COLO668 (cell line): ENCODE measurements around the gene EXOSC7.
"Not testable (repeated sequence)": the region's sequence is repeated elsewhere in the genome, so short reads cannot be mapped to it uniquely, and the experiment has no call there.

Source experiments
- DNase-seq: peaks from one replicate; lab custom pipeline; 2025; ENCODE audit not compliant: unreplicated experiment; lab: John Stamatoyannopoulos, UW

EXOSC7 gene

DNA sequence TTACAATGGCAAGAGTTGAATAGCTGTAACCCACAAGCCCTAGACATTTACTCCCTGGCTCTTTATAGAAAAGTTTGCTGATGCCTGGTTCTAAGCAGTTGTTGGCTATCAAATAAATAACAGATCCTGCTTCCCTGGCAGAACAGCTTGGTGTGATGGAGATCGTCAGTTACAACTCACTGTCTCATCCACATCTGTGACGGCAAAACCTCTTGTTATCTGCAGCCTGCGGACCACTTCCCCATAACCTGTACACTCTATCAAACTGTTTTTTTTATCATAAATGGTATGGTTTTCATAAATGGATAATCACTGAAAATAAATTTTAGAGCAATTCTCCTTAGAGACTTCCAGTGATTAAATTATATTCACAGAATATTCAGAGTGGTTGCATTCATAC lies 14.2 kb upstream of the EXOSC7 start:
- DNase-seq = no peak

DNA sequence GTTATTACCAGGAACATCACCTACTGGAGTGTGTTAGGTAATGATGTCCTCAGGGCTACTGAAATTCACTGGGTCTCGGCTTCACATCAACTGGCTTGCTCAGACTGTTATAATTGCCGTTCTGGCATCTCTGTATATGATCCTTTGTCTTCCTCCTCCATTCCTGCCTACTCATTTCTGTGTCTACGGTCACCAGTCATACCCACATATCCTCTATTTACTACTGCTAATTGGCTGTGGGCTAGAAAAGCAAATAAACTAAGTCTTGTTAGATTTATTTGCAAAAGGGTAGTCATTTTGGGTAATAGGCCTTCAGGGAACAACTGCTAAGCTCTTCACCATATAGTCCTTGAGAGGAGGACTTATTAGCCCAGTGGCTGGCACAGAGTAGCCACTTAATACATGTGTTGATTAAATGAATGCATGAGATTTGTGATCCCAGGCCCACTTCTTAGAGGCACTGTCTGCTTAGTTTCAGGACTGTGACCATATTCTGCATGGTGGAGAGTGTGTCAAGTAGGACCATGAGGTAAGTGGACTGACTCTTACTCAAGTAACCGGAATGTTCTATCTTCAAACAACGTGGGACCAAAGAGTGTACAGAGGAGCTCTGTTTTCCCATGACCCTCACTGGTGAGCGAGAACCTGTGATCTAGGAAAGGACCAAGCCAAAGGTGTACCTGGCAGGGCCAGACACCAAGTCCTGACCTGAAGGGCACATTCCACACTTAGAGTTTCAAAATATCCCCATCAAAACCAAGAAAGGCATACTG lies 13.2 kb upstream of the EXOSC7 start:
- DNase-seq = no peak

DNA sequence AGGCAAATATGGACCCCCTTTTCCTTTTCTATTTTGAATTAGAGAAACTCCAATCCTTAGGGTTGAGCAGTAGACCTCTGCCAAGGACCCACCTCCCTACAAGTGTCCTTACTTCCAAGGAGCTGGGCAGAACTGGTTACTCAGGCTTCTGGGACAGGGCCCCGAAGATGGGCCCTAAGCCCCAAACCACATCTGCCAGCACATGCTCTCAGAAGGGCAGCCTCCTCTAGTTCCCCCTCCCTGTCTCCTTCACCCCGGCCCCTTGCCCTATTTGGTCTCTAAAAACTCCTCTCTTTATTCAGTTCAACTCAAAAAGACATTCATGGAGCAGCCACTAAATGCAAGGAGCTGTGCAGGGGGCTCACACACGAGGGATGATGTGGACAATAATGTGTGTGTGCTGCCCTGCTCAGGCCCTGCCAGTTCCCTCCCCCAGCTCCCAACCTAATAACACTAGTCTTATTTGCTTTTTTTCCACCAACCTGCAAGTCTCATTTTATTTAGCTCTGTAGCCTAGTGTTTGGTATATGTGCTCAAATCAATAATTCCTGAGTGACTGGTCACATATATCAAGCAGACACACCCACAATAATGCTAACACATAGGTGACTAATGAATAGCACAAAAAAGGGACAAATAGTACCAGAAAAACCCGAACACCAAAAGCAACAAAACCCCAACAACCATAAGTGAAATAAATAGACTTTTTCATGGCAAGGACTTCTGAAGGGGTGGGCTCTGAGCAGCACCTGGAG lies 12.3 kb upstream of the EXOSC7 start:
- no peak for DNase-seq

DNA sequence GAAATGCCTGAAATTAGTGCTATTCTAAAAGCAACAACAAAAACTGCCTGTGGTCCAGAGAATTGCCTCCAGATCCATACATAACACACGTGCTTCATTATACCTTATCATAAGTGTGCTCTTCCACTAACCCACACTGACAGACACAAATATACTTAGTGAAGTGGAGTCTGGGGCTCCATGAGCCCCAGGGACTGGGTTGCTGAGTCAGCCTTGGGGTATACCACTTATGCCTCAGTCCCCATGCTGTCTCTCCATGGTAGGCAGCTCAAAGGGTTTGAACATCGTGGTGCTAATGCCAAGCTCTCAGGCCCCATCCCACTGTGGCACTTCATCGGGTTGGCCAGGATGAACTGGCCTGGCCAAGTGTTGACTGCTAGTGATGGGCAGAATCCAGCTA lies 10.9 kb upstream of the EXOSC7 start:
- no peak for DNase-seq

DNA sequence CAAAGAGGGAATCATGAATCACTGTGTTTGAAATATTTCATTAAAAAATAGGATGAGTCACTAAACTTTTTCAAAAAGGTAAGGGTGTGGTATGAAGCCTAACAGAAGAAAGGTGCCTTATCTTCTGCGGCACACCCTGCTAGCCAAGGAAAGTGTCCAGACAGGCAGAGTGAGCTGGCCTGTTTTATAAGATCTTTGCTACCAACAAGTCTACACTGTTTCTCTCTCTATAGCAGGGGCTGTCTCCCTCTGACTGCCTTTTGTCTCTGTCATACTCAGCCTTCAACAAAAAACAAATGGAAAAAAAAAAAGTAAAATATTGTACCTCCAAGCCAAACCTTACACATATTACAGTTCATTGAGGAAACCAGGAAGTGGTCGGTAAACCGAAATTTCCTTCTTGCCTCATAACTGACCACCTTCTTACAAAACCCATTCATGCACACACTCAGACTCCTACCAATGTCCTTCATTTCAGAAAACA lies 9.2 kb upstream of the EXOSC7 start:
- no peak for DNase-seq

DNA sequence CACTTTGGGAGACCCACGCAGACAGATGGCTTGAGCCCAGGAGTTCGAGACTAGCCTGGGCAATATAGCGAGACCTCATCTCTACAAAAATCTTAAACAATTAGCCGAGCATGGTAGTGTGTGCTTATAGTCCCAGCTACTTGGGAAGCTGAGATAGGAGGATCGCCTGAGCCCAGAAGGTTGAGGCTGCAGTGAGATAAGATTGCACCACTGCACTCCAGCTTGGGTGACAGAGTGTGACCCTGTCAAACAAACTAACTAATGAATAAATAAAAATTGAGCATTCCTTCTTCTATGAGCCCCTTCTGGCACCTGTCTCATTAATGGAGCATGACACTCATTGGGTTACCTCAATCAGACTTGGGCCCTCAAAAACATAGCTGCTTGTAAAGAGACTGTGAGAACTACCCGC lies 7.6 kb upstream of the EXOSC7 start:
- no peak for DNase-seq

DNA sequence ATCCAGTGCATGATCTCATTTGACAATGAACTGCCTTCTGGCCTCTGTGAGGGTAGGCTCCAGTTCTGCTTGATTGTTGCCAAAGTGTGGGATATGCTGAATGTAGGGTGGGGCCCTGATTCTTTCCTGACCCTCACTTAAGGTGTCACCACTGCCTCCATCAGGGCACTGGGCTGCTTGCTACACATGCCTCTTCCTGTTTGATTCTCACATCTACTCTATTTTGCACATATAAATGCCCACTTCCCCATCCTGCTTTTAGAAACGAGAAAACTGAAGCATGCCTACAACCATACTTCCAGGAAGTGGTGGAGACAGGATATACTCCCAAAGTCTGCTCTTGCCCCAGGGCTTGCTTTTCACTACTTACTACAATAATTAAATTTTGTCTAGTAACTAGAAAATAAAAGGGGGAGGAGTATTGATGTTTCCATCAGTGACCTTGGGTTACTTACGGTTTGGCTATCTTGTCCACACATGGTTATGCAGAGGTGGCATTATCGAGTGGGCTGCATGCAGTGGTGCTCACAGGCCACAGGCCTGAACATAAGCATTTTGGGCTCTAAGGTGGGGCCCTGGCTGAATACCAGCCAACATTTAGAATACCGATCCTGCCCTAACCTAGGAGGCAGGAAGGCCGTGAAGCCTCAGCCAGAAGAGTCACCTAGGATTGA lies 6.8 kb upstream of the EXOSC7 start:
- no peak for DNase-seq

DNA sequence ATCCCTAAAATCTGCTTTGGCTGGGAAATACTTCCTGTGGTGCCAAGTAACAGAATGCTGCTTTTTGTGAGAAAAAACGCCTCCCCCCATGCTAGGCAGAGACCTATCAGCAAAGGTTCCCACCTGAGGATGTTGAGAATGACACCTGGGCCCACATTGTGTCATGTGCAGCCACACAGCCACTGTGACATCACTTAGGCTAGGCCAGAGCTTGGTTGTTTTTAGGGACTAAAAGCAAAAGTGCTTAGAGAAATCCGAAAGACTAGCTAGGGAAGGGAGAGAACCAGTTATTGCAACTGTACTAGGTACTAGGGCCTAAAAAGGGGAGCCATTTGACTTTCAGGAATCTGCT lies 6.2 kb upstream of the EXOSC7 start:
- no peak for DNase-seq

DNA sequence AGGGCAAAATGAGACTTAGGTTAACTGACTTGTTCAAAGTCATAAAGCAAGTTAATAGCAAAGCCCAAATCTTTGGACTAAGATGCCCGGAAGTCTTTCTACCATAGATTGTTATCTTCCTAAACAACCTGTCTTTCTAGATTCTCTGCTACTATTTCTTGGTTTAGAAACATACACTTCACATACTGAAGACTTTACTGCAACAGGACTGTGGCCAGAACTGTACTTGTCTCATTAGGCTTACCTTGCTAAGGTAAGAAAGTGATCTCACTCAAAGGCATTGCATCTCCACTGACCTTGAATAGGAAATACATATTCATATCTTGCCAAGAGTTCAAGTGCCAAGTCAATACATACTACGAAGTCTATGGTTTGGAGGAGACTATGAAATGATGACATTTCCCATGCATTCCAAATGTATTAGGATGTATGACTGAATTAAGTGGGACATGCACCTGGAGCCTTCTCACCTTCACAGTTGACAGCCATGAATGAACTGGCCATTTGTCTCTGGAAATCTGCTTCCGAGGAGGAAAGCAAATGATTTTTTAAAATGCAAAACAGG lies 5.0 kb upstream of the EXOSC7 start:
- DNase-seq = no peak

DNA sequence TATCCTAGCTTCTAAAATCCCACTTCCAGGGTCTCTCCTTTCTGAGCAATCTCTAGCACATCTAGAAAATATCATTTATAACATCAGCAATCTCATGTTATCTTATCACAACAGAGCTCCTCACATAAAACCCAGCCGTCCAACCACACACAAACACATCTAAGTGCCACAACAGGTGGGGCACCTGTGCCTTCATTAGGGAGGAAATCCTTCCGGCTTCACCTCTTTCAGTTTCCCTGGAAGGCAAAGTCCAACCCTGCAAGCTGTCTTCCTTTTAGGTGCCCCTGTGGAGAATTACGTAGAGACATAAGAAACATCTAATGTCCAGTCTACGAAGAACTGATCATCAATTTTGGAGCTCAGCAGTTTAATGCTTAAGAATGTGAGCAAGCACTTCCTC lies 1.6 kb upstream of the EXOSC7 start:
- no peak for DNase-seq

DNA sequence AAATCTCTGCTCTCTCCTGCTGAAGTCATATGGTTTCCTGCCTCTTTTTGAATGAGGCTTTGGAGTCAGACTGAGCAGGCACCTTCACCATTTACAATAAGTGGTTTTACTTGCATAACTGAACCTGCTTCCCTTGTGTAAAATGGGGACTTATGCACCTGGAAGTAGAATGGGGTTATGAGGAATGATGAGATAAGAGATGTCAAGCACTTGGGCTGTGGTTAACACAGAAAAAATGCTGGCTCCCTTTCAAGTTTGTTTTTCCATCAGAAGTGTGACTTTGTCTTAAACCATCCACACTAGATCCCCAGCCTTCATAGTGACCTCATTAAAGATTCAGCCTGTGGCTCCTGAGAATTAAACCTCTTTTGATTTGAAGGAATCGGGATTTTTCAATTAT lies 5.2 kb downstream of the EXOSC7 start:
- no peak for DNase-seq

DNA sequence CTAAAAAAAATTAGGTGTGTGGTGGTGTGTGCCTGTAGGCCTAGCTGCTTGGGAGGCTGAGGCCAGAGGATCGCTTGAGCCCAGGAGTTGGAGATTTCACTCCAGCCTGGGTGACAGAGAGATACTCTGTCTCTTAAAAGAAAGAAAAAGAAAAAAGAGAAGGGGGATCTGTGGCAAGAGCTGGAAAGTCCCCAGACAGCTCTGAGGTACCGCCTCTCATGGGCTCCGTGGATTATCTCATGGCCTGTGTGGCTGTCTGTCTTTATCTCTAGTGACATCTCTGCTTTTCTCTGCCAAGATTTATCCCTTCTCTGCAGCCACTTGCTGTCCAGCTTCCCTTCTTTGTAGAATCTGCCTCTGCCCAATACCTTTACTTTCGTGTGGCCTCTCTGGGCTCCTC lies 5.7 kb downstream of the EXOSC7 start:
- DNase-seq = no peak

DNA sequence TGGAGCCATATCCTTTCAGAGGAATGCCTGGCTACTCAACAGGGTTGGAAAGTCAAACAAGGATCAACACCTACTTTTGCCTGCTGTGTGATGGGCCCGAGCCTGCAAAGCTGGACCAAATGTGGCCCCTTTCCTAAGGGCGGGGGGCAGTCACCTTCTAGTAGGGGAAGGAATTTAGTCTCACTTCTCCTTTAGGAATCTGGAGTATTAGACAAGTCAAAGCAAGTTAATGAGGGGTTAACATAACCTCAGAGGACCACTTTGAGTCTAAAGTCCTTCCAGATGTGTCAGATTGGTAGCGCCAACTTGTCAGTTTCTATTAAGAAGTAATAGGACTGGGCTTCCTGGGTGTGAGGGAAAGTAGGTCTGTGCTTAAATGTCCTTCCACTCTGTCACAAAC lies 6.8 kb downstream of the EXOSC7 start:
- no peak for DNase-seq

DNA sequence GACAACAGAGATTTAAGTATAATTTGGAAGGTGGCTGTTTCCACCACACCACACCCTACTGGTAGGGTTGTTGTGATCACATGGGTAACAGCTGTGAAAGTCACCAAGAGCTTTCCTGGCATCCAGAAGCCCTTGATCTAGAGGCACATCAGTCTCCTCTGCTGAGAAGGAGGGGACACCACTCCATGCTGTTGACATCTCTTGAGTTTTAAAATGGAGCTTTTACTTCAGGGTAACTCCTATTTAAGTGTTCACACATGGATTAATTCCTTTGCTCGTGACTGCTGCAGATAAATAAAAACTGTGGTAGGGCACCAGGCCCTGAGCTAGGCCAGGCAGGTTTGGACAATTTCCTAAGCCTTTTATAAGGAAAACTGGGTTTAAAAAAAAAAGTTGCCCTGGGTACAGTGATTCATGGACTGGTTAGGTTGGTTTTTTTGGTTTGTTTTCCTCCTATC lies 7.5 kb downstream of the EXOSC7 start:
- DNase-seq = no peak

DNA sequence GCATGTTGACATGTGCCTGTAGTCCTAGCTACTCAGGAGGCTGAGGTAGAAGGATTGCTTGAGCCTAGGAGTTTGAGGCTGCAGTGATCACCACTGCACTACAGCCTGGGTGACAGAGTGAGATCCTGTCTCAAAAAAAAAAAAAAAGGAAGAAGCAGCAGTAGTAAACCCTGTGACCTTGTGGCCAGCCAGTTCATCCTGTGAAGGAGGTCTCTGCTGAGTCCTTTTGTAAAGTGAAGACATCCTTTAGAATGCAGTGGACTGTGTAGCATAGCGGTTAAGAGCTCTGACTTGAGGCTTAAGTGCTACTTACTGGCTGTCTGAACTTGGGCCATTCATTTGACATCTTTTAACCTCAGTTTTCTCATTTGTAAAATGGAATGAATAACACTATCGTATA lies 8.3 kb downstream of the EXOSC7 start:
- DNase-seq = no peak

DNA sequence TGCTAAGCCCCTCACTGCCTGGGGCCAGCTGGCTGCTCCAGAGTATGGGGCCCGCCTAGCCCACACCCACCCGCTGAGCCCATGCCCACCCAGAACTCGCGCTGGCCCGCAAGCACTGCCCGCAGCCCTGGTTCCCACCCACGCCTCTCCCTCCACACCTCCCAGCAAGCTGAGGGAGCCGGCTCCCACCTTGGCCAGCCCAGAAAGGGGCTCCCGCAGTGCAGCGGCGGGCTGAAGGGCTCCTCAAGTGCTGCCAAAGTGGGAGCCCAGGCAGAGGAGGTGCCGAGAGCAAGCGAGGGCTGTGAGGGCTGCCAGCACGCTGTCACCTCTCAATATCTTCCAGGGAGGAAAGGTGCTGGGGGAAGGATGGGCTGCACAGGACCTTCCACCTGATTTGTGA lies 10.3 kb downstream of the EXOSC7 start:
- DNase-seq = not testable (repeated sequence)

DNA sequence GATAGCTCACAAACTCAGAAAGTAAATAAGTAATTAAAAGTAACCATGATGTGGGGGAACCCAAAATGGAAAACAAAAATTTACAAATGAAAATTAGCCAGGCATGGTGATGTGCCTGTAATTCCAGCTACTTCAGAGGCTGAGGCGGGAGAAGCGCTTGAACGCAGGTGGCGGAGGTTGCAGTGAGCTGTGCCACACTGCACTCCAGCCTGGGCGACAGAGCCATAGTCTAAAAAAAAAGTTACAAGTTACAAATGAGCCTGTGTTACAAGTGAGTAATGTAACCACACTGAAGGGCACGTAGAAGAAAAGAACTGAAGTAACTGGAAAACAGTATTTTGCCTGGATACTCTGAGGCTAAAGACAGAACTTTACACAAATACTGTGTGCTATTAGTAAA lies 11.3 kb downstream of the EXOSC7 start:
- no peak for DNase-seq

DNA sequence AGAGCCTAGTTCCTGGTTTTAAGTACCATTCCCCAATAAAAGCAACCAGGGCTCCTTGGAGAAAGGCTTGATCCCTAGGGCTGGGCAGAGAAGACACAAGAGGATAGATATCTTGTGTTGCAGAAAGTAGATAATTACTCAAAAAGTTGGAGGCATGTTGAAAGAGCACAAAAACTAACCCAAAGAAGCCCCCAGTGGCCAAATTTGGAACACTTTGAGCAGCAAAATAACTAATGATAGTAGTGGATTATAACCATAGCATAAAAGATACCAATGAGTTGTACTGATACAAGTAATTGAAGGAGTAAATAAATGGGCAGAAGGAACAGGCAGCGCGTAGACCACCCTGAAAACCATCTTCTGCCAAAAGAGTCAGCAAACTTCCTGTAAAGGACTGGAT lies 12.0 kb downstream of the EXOSC7 start:
- DNase-seq = no peak

DNA sequence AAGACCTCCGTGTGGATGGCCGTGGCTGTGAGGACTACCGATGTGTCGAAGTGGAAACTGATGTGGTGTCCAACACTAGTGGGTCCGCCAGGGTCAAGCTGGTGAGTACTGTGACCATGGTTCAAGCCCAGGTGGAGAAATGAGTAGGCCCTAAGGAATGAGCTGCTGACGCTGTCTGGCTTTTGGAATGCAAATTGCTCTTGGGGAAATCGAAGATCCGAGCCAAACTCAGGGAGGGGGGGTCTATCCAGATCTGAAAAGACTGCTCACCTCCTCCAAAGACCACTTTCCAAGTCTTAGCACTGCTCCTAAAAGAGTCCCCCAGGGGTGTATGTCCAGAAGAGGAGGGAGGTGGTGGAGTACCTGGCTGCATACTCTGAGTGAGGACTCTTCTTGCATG lies 13.1 kb downstream of the EXOSC7 start:
- DNase-seq = no peak

DNA sequence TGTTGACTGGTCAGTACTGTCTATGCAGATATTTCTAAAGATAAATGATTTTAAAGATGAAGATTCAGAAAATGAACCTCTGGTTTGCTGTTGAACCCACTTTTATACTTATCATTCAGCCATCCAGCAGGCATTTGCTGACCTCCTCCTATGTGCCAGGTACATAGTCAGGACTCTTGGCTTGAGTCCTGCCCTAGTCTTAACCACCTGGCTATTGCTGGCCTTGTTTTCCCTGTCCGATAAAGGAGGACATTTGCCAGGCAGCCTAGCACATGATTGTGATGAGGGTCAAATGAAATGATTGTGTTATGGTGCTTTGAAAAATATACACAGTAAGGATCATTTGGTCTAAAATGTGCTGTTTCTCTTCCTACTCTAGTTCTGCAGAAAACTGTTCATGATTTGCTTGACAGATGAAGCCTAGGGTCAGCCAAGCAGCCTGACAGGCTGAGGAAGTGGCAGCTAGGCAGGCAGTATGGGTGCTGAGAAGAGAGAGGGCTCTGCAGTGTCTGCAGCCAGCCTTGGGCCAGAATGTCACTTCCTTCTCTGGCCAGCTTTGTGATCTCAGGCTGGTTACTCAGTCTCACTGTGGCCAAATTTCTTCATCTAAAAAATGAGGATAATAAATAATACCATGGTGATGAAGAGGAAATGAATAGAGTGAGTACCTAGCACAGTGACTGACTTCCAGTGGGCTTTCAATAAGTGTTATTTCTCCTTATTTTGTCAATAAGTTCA lies 13.8 kb downstream of the EXOSC7 start:
- no peak for DNase-seq

DNA sequence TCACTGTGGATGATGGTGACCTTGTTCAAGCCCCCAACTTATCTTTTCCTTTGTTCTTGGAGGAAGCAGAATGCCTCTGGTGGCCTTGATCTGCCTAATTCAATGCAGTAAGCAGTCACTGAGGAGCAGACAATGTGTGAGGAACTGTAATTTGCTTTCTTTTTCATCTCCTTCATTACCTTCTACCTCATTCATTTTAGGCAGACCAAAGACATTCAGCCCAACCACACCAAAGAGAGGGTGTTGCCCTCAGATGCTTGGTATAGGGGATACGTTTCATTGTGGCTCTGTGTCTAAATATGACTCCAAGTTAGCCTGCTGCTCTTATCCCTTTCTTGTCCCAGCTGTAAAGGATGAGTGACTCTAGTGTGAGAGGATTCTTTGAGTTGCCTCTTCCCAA lies 15.3 kb downstream of the EXOSC7 start:
- DNase-seq = no peak
